T-helper 1 cell (primary cell): ENCODE results near the gene FERMT3.
"Not testable (repeated sequence)": the region's sequence is repeated elsewhere in the genome, so short reads cannot be mapped to it uniquely, and the experiment has no call there.

Experiments
- DNase-seq, 5 donors: peaks; one replicate each; pipeline ENCODE4 v3.0.0-alpha.2; 2012 to 2020
- total RNA-seq, 4 donors: gene quantifications; one replicate each; lab custom pipeline; 2026; lab: John Stamatoyannopoulos, UW

The FERMT3 gene
- 106 to 135 (median 117) reads per million in 4 donors for total RNA-seq

DNA sequence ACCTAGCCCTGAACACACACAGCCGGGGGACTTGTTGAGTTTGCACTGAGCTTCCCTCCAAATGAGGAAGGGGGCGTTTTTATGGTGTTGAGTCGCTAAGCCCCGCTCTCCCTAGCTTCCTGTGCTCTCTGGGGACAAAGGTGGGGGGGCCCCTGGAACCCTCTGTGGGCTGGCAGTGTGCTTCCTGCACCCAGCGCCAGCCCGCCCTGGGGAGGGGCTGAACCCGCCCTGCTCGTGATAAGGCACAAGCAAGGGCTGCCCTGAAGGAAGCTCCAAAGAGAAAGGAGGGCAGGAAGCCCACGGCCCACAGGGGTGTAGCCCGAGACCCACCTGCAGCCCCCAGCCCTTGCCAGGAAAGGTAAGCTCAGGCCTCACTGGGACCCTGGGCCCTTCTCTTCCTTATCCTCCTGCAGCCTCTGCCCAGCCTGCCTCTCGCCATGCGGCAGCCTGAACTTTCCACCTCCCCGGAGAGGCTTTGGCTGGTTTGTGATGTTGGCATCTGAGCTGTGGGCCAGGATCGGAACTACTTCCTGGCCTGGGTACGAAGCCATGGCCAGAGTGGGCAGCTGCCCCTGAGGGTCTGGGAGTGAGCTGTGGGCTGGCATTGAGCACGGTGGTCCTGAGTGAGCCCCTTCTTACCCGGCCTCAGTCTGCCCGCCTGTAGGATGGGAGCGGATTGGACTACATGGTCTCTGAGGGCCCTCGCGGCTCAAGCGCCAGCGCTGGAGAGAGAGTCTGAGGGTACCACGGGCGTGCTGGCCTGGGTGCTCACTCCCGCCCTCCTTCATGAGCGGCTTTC lies at the start of gene FERMT3:
FERMT3 (plus strand) TSS at position 265 of the 799 bp plus-strand sequence. CDS start 644 bp downstream, outside the sequence.
- peak; percentile 38 to 84 (median 57) for DNase-seq

DNA sequence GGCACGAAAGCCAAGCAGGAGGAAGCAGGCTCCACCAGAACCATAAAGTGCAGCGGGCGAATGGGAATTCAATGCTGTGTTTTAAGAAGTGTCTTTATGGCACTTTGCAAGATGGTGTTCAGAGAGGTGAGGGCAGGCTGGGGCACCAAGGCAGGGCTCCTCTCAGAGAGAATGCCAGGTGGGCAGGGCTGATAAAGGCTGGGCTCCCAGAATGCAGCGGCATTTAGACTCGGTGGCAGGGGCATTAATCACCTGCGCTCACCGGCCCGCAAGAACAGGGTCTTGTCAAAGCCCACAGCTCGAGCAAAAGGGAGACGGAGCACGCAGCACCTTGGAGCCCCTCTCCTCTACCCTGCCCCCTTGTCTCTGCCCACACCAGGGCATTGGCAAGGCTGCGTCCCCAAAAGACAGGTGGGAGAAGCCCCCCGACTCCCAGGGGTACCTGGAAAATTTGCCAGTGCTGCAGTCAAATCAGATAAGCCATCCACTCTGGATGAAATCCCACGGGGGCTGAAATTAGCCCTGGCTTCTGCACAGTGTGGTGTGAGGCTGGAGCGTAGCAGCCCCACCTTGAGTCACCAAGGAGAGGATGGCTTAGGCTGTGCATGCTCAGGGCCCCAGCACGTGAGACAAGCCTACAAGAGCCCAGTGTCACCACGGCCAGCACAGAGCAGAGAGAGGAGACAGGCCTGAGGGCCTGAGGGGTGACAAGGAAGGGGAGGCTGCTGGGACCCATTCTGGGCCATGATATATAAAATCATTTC lies 48.7 kb upstream of the FERMT3 start:
- DNase-seq = no peak

DNA sequence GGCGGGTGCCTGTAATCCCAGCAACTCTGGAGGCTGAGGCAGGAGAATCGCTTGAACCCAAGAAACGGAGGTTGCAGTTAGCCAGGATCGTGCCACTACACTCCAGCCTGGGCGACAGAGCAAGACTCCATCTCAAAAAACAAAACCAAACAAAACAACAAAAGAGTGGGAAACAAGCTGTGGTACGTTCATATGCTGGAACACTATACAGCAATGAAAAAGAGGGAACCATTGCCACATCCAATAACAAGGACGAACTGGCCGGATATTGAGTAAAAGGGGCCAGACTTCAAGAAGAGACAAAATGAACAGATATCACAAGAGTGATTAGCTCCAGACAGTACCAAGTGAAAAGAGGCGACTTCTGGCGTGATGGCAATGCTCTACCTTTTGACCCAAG lies 45.5 kb upstream of the FERMT3 start:
- no peak for DNase-seq

DNA sequence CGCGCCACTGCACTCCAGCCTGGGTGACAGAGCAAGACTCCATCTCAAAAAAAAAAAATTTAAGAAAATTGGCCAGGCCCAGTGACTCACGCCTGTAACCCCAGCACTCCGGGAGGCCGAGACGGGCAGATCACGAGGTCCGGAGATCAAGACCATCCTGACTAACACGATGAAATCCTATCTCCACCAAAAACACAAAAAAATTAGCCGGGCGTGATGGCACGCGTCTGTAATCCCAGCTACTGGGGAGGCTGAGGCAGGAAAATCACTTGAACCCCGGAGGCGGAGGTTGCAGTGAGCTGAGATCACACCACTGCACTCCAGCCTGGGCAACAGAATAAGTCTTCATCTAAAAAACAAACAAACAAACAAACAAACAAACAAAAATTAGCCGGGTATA lies 43.8 kb upstream of the FERMT3 start:
- DNase-seq = not testable (repeated sequence)

DNA sequence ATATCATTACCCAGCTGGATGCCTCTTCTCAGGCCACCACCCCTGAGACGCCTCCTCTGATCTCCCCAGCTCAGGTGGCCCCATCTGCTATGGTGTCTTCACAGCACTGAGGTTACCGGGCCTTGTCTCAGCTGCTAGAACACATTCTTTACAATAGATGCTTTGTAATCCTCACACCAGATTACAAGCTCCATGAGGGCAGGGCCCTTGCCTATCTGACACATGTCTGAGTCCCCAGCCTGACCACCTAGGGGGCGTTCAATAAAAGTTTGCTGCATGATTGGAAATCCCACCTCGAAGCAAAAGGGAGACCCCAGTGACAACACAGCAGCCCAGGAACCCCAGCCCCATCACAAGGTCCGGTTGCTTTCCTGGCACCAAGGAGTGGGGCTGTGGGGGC lies 42.6 kb upstream of the FERMT3 start:
- DNase-seq = no peak

DNA sequence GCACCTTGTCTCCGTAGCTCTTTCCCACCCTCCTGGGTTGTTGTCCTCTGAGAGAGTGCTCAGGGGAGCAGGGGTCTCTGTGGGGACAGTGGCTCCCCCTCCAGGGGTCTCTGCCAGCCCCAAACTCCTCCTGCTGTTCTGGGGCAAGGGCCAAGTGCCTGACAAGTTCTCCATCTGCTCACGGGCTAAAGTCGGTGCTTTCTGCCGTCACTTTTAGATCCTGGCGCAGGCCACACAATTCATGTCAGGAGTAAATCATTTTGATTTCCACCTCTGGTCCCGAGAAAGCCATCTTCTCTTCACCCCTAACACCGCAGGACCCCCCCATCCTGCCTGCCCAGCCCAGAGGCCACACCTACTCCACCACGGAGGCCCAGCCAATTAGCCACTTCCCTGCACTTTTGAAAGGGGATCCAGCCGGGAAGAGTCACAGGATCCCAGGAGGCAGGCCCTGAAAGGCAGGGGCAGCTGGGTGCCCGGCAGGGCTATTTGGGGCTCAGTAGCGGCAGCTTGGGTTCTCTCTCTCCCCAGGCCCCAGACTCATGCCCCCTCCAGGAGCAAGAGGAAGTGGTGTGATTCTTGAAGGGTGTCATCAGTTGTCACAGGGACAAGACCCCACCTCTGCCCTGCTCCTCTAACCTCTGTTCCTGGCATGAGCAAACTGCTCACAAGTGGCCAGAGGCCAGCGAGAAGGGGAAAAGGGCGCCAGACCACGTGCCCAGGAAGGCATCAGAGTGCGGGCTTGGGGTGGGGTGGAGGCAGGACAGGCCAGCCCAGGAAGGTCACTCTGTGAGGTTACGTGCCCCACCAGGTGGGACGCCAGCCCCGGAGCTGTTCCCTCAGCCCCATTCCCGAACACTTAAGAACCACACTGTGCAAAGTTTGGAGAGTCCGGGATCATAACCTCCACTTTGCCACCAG lies 41.9 kb upstream of the FERMT3 start:
- DNase-seq = no peak

DNA sequence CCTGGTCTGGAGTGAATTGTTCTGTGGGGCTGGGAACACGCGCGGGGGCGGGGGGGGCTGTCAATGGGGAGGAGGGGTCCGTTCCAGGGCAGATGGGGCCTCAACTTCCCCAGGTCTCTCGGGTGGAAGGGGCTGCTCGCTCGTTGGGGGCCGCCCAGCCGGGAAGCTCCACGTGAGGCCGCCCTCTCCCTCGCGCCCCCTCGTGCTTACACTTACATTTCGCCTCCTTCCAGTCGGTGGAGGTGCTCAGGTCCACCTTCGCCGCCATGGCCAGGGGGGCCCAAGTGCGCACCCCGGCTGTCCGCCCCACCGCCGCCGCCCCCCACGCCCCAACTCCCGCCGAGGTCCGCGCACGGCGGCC lies 41.1 kb upstream of the FERMT3 start:
- DNase-seq = no peak

DNA sequence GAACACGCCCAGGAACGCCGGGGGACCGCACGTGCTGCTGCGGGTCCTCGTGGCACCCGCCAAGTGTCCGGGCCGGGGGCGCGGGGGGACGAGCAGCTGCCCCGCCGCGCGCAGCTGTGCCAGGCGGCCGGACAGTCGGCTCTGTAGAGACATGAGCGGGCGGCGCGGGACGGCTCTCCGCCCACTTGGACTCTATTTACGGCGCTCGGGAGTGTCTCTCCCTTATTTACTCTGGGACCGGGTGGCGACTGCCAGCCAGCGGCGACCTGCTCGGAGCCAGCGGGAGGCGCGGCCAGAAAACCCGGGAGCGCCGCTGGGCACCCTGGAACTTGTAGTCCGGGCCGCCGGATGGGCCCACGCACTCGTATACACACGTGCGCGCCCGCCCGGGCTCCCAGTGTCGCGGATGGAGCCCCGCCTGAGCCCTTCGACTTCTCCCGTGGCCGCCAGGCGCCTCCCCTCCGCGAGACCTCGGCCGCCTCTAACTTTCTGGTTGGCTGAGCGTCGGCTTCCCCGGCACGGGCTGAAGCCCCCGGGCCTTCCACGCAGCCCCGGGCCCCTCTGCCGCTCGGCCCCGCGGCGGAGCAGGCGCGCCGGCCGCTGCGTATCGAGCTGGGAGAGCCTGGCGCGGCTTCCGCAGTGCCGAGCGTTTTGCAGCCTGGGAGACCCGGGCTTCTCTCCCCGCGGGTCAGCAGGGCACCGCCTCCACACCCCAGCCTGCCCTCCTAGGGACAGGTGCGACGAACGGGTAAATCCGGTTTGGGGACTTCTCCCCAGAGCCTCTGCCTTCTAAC lies 40.5 kb upstream of the FERMT3 start, which contains the start of gene MACROD1:
MACROD1 (minus strand) TSS at position 272 of the 794 bp plus-strand sequence; CDS start at position 153, 119 bp downstream.
- DNase-seq = peak; percentile 49 to 79 (median 69)

DNA sequence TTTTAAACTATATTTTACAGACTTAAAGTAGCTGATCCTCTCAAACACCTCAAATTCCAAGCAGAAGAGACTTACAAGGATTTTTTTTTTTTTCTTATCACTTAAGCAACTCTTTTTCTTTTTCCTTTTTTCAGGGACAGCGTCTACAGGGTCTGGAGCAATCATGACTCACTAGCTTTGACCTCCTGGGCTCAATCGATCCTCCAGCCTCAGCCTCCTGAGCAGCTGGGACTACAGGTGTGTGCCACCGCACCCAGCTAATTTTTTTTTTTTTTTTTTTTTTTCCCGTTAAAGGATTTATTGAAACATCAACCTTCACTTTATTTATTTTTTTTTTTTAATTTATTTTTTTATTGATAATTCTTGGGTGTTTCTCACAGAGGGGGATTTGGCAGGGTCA lies 36.1 kb upstream of the FERMT3 start:
- no peak for DNase-seq

DNA sequence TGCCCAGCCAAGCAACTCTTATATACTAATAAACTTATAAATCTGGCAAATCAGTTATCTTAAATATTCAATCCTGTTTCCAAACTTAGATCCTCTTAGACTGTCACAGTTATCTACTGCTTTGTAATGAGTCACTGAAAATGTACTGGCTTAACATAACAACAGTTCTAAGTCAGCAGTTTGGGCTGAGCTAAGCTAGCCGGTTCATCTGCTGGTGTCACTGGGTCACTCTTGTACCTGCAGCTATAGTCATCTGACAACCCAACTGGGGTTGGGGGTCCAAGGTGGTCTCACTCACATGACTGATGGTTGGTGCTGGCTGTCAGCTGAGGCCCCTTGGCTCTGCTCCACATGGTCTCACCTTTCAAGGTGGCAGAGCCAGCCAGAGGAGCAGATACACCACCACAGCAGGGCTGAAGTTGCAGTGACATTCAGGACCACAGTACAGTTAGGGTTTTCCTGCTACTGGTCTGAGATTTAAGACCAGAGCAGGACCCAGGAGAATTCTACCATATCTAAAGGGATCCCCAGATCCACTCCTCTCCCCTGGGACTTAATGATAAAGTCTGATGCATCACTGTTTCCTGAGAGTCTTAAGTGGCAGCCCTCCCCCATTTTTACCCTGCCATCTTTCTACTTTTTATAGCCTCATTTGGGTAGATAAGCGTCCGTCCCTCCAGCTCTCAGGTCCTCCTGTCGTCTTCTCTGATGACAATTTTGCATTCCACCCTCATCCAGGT lies 32.7 kb upstream of the FERMT3 start:
- DNase-seq = no peak

DNA sequence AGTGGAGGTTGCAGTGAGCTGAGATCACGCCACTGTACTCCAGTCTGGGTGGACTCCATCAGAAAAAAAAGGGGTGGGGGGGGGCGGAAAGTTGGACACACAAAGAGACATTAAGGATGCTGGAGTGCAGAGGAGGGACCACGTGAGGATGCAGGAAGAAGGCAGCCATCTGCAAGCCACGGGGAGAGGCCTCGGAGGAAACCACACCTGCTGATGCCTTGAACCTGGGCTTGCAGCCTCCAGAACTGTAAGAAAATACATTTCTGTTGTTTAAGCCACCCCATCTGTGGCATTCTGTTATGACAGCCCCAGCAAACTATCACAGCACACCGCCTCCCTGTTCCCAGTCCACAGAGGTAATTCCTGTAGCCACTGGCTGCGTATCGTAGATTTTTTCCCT lies 29.8 kb upstream of the FERMT3 start:
- peak in 1 of 5 donors; percentile 22 for DNase-seq

DNA sequence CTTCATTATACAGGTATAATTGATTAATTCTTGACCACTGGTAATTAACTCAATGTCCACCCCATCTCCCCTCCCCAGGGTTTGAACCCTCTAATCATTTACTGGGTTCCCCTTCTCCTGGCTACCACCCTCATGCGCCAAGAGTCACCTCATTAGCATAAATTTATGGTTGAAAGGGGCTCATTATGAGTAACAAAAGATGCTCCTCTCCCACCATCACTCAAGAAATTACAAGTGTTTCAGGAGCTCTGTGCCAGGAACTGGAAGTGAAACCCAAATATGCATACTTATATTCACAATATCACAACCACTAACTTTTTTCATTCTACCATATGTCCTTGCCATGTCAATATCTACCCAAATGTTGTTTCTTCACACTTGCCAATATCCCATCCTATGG lies 28.3 kb upstream of the FERMT3 start:
- DNase-seq = no peak

DNA sequence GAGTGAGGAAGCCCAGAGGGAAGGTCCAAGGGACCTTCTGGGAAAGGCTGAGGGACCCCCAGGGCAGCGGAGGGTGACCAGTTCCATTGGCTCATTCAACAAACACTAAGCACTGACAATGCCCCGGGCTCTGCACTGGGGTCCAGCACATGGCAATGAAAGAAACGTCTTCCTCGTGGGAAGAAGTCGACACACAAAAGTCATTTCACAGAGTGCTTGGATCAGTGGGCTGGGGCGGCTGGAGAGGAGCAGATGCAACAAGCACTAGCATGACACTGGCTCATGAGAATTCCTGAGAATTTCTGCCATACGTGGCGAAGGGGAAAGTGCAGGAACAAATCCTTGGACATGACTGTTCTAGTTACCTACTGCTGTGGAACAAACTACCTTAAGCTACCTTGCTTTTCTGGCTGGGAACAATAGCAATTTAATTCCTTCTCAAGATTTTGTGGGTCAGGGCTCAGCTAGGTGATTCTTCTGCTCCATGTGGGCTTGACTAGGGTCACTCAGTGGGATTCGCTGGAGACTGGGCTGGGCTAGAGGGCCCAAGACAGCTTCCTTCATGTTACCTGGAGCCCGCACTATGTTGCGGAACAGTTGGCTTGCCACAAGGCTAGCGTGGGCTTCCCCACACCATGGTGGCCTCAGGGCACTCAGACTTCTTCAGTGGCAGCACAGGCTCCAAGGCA lies 27.4 kb upstream of the FERMT3 start:
- no peak for DNase-seq

DNA sequence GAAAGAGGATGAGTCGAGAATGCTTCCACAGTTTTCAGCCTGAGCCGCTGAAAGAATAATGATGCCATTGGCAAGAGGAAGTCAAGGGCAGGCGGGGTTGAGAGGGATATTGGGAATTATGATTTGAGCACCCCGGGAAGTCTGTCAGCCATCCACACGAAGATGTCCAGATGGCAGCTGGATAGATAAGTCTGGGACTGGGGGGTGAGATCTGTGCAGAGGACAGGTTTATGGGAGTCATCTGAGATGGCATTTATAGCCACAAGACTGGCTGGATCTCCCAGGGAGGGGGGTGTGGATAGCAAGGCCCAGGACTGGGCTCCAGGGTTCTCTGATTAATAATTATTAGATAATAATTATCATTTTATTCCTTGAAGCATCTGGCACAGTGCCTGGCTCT lies 25.6 kb upstream of the FERMT3 start:
- DNase-seq = no peak

DNA sequence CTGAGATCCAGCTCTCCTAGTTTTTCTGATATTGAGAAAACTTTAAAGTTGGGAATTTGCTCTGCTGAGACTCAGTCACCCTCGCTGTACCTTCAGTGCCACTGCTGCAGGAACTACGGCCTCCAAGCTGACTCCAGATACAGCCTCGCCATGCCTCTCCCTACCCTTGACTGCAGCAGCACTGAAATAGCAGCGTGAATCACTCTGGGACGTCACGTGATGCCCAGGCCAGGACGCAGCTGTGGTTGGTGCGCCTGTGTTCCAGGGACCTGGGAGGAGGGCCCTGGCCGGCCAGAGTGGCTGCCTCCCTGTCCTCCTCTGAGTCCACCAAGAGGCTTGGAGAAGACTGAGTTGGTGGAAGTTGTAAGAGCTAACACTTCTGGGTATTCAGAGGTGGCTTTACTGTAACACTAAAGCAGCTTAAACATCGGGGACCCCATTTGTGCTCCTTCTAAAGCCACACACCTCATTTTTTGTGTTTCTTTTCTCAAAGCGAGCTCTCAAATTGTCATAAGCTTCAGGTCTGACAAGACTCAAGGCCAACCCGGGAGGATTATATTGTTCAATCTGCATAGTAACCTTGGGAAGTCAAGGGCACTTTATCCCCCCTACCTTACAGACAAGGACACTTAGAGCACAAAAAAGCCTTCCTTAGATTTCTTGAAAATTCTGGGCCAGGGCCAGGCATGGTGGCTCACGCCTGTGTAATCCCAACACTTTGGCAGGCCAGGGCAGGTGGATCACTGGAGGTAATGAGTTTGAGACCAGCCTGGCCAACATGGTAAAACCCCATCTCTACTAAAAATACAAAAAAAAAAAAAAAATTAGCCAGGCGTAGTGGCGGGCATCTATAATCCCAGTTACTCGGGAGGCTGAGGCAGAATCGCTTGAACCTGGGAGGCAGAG lies 24.8 kb upstream of the FERMT3 start:
- peak in 1 of 5 donors; percentile 43 for DNase-seq

DNA sequence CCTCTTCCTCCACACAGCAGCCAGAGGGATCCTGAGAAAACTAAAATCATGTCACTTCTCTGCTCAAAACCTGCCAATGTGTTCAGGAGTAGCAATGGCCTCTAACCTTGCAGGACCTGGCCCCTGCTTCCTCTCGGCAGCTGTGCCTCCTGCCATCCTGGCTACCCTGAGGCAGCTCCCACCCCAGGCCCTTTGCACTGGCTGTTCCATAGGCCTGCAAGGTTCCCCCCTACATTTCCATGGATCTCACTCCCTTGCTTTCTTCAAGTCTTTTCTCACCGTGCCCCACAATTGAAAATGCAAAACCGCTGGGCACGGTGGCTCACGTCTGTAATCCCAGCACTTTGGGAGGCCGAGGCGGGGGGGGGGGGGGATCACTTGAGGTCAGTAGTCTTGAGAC lies 22.6 kb upstream of the FERMT3 start:
- no peak for DNase-seq

DNA sequence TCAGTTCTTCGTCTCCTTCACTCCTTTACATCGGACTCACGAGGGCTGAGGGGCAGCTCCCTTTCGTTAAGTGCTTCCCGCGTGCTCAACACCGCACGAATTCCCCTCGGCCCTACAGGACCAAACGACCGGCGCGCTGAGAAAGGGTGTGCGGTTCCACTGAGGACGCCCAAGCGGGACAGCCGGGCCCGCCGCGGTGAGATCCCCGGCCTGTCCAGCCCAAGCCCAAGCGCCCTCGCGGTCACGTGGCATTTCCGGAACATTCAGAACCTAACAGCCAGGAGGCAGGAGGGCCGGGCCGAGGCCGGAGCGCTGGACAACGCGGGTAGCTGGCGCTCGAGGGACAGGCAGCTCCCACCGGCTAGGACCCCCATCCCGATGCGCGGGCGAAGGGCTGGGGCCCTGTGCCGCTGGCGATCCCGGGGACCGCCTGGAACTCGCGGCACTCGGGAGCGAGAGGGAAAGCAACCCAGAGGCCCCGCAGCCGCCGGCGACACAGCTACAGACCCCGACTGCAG lies 21.3 kb upstream of the FERMT3 start:
- no peak for DNase-seq

DNA sequence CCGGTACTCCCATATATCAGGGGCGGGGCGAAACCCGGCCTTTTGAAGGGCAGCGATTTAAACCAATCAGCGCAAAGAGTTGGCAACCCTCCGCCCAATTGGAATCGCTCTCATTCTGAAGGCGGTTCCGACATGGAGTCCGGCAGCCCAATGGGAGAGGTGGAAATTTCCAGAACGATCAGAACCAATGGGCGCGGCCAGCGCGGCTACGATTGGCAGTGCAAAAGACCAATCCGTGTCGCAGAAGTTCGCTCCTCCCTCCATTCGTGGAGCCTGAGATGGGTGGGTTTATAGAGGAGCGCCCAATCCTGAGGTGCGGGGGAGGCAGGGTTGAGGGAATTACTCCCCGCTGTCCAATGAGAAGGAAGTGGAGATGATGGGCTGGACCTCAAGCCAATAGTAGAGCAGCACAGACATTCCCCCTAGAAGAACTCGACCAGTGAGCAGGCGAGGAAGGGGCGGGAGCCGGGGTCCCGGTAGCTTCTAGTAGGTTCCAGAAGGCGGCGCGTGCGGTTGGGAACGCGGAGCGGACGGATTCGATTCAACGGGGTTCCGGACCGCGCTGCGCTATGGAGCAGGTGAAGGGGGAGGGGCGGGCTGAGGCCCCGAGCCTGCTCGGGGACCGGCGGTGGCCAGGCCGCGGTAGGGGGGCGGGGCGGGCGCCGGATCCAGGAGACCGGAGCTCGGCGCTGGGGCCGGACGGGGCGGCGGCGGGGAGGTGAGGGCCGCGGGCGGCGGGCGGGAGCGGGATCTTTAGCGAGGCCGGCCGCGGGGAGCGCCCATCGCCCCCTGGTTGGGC lies 20.6 kb upstream of the FERMT3 start, which contains the start of gene STIP1:
STIP1 (plus strand) TSS at position 479 of the 799 bp plus-strand sequence; CDS start at position 570, 91 bp downstream.
- DNase-seq = peak; percentile 95 to 100 (median 98)
